ENCODE measurements around the gene HSPB9. TPM values are rescaled to one million over a fixed set of nuclear protein-coding genes. Genes with fewer than 3 reads are reported as not detected.
A peak's percentile ranks its signal among the peaks of the same experiment; 100 is the strongest.

HSPB9 gene
- total RNA-seq, result under 1 TPM in 1 of 4 donors, not detected in 3; 0.33 TPM

- Histone ChIP-seq H3K4me3 (replicated peaks in 1 of 3) (no peak within 1 kb of the TSS), H3K36me3 (peaks cover 13 to 23% of the 10 kb centered on the region in 2 donors), H3K27ac (no peak within 1 kb of the TSS), H3K9me3 (no peaks in the 10 kb centered on the region), H3K4me1 (peaks cover 12 to 18% of the 10 kb centered on the region in 2 donors), H3K27me3 (no peaks in the 10 kb centered on the region)
- TF ChIP-seq CTCF (IDR thresholded peaks at IDR 0.05) (no peak), POLR2A (IDR thresholded peaks at IDR 0.05) (no peak)
- DNase-seq, result peak; percentile 57 to 61
- intact Hi-C loops (cut with DNase I), result no loop called here
- WGBS, 2 donors, result 59 to 64% methylated on average over 23 to 59 of the region's 61 CpGs
These were observed at the start of gene HSPB9 for GRCh38 chr17:42122371-42123303. Gene HSPB9, plus strand, starts transcription at chr17:42122804. Its CDS starts 47 bp downstream, at chr17:42122851.

GRCh38 chr17:42075789-42076188 lies 46.8 kb upstream of the HSPB9 start:
- no peaks in the 10 kb centered on the region for H3K36me3 ChIP-seq
- 75 to 77% methylated on average over 6 of the region's 6 CpGs for WGBS, 2 donors
- peaks cover 4% of the 10 kb centered on the region for H3K27me3 ChIP-seq
- intact Hi-C loops (cut with DNase I), result no loop called here
- H3K27ac ChIP-seq, result no peak overlapping the region
- no peak overlapping the region for H3K4me3 ChIP-seq (replicated peaks in 1 of 3)
- no peaks in the 10 kb centered on the region for H3K9me3 ChIP-seq
- no peak for DNase-seq
- peaks cover 0 to 11% of the 10 kb centered on the region in 2 donors for H3K4me1 ChIP-seq
- no peak for TF ChIP-seq CTCF (IDR thresholded peaks at IDR 0.05)
- TF ChIP-seq POLR2A (IDR thresholded peaks at IDR 0.05), result no peak

GRCh38 chr17:42076797-42077559 lies 45.6 kb upstream of the HSPB9 start:
- no peak overlapping the region for H3K27ac ChIP-seq
- TF ChIP-seq POLR2A (IDR thresholded peaks at IDR 0.05), result no peak
- no peak for TF ChIP-seq CTCF (IDR thresholded peaks at IDR 0.05)
- WGBS, 2 donors, result 83 to 95% methylated on average over 4 of the region's 4 CpGs
- intact Hi-C loops (cut with DNase I), result no loop called here
- no peak for DNase-seq
- H3K36me3 ChIP-seq, result no peaks in the 10 kb centered on the region
- H3K4me1 ChIP-seq, result peaks cover 0 to 8% of the 10 kb centered on the region in 2 donors
- no peaks in the 10 kb centered on the region for H3K9me3 ChIP-seq
- H3K27me3 ChIP-seq, result peaks cover under 1% of the 10 kb centered on the region
- no peak overlapping the region for H3K4me3 ChIP-seq (replicated peaks in 1 of 3)

GRCh38 chr17:42077755-42078154 lies 44.8 kb upstream of the HSPB9 start:
- 86 to 92% methylated on average over 4 to 5 of the region's 5 CpGs for WGBS, 2 donors
- DNase-seq, result no peak
- Histone ChIP-seq H3K27ac (no peak overlapping the region), H3K4me1 (peaks cover 0 to under 1% of the 10 kb centered on the region in 2 donors), H3K4me3 (replicated peaks in 1 of 3) (no peak overlapping the region), H3K36me3 (no peaks in the 10 kb centered on the region), H3K9me3 (no peaks in the 10 kb centered on the region), H3K27me3 (no peaks in the 10 kb centered on the region)
- intact Hi-C loops (cut with DNase I), result no loop called here
- TF ChIP-seq POLR2A (IDR thresholded peaks at IDR 0.05) (no peak), CTCF (IDR thresholded peaks at IDR 0.05) (no peak)
